Adrenal gland (tissue), 12 donors: ENCODE results near the gene TPRG1L. TPM values are rescaled to one million over a fixed set of nuclear protein-coding genes. Genes with fewer than 3 reads are reported as not detected.

Experiments
- DNase-seq, 7 donors: peaks; one replicate each; pipeline ENCODE4 v3.0.0-alpha.2; 2019 to 2020
- H3K27ac ChIP-seq, 5 donors: fragments of 200-600 bp; sonication (generic) in 4 of 5; 1 replicate in 3 of 5; 2 replicates in 2 of 5; pipeline versions ENCODE4 v1.5.1 to v1.8.0; 2016 to 2020; ENCODE audit warnings: mild to moderate bottlenecking in 1 of 5
- H3K27me3 ChIP-seq: fragments of 200-600 bp; 2 replicates; pipeline ENCODE4 v1.8.0; 2021
- H3K36me3 ChIP-seq, 2 donors: fragments of 200-600 bp; replicated peaks in 1 of 2; 1 replicate in 1 of 2; 2 replicates in 1 of 2; pipeline versions ENCODE4 v1.5.1 to v1.8.0; 2018 to 2022
- H3K4me1 ChIP-seq, 2 donors: fragments of 200-600 bp; replicated peaks in 1 of 2; 1 replicate in 1 of 2; 2 replicates in 1 of 2; pipeline versions ENCODE4 v1.5.1 to v1.8.0; 2018 to 2021
- H3K4me3 ChIP-seq, 4 donors: fragments of 200-600 bp; sonication (generic) in 3 of 4; one replicate each; pipeline ENCODE4 v1.5.1; 2016 to 2018
- H3K9me3 ChIP-seq, 3 donors: fragments of 200-600 bp; sonication (generic) in 1 of 3; replicated peaks in 1 of 3; 1 replicate in 2 of 3; 2 replicates in 1 of 3; pipeline versions ENCODE4 v1.5.1 to v1.8.0; 2016 to 2021
- POLR2A ChIP-seq, 2 donors: fragments of 450-650 bp; IDR thresholded peaks; one replicate each; pipeline ENCODE4 v1.6.1; 2017; ENCODE audit warnings: antibody characterized with exemption in 2 of 2, mild to moderate bottlenecking in 2 of 2, moderate library complexity in 1 of 2
- WGBS, 4 donors: extraction: QIAGEN DNeasy Blood & Tissue Kit in 2 of 4; methylation state at CpG; one replicate each; pipeline versions ENCODE4 v1.1.5 to v1.1.7; 2013 to 2017; 5-methylcytosine and 5-hydroxymethylcytosine counted together
- intact Hi-C, 2 donors: fragments of 100-400 bp; cut with DNase I; formaldehyde crosslinking; loops; one replicate each; pipeline versions ENCODE4 v1.14.1 to v1.15.0; 2022 to 2023
- polyA plus RNA-seq, 3 donors: library from polyadenylated mRNA; stranded (reverse); fragments of 200-250 nt in 2 of 3; fragments of 350-450 nt in 1 of 3; fragmentation: Illumina TruSeq in 1 of 3; extraction: RNeasy Lipid Tissue Mini Kit (QIAGEN cat#74804) in 1 of 3; gene quantifications; one replicate each; pipeline ENCODE4 v1.2.3, GENCODE V29; 2013 to 2014
- total RNA-seq, 9 donors: library from RNA; depleted of rRNA in 4 of 9; stranded (reverse); fragments of >200 nt in 4 of 9; fragments of 120-200 nt in 1 of 9; fragmentation: NEBNext Ultra II Directional in 1 of 9; extraction: Animal tissue kit (Norgen Biotek cat#: 25700) in 1 of 9; gene quantifications; one replicate each; pipeline versions ENCODE4 v1.1.0 to v1.2.4, GENCODE V29; 2013 to 2023
- TF ChIP-seq, protein P1 (sequence below), 6 experiments: fragments of 450-650 bp in 4 of 6; fragments of 200-600 bp in 2 of 6; sonication (generic) in 1 of 6; IDR thresholded peaks; 1 replicate in 5 of 6; 2 replicates in 1 of 6; pipeline versions ENCODE4 v1.5.1 to v1.8.0; 2016 to 2021; ENCODE audit warnings: antibody characterized with exemption in 6 of 6, mild to moderate bottlenecking in 2 of 6, moderate library complexity in 1 of 6
- donor health status: healthy with polysubstance abuse.
- donor health status: Bipolar disorder and iron deficiency.
- donor health status: DM: yes; HTN: yes; CAD: no.
- donor health status: DM: no; HTN: no; CAD: no.
- donor health status: DM: no; HTN: no; CAD: no.
- donor health status: DM: yes; HTN: yes; CAD: no.

TPRG1L gene
- total and polyA plus RNA-seq, 12 donors, result 15.8 to 52.1 (median 41.4) TPM

DNA sequence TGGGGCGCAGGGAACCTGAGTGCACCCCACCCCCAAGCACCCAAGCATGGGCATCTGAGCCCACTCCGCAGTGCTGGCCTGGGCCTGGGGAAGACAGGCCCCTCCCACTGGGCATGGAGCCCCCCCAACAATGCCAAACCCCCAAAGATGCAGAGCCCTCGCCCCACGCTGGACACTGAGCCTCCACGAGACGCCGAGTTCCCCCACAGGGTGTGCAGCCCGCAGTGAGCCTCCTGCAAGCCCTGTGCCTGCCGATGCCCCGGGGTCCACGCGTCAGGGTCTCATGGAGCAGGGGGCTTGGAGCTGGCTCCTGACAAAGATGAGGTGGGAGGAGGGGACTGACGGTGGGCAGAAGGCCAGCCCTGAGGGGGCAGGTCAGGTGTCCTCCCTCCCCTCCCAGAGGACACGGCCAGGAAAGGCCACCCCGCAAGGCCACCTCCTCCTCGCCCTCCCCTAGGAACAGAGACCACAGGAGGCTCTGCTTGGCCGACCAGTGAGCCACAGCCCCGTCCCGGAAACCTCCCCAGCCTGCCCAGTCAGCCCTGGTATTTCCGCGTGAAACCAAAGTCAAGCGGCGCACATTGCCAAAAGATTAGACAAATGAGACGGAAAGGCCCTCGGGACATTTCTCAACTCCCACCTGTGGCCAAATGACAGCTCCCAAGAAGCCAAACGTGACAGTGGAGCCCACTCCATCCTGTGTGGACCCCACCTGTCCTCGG, 46.9 kb upstream of the TPRG1L start:
- H3K9me3 ChIP-seq, result no peaks in the 10 kb centered on the region
- H3K4me3 ChIP-seq, result no peak overlapping the region
- TF ChIP-seq, protein P1, sequence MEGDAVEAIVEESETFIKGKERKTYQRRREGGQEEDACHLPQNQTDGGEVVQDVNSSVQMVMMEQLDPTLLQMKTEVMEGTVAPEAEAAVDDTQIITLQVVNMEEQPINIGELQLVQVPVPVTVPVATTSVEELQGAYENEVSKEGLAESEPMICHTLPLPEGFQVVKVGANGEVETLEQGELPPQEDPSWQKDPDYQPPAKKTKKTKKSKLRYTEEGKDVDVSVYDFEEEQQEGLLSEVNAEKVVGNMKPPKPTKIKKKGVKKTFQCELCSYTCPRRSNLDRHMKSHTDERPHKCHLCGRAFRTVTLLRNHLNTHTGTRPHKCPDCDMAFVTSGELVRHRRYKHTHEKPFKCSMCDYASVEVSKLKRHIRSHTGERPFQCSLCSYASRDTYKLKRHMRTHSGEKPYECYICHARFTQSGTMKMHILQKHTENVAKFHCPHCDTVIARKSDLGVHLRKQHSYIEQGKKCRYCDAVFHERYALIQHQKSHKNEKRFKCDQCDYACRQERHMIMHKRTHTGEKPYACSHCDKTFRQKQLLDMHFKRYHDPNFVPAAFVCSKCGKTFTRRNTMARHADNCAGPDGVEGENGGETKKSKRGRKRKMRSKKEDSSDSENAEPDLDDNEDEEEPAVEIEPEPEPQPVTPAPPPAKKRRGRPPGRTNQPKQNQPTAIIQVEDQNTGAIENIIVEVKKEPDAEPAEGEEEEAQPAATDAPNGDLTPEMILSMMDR (IDR thresholded peaks at IDR 0.05), result no peak
- TF ChIP-seq POLR2A (IDR thresholded peaks at IDR 0.05), result no peak
- no peaks in the 10 kb centered on the region for H3K36me3 ChIP-seq
- intact Hi-C loops, result no loop called here
- no peaks in the 10 kb centered on the region for H3K4me1 ChIP-seq
- WGBS, 4 donors, result 62 to 87% (median 75%) methylated on average over 9 to 27 of the region's 27 CpGs
- H3K27ac ChIP-seq, result no peak overlapping the region
- no peaks in the 10 kb centered on the region for H3K27me3 ChIP-seq
- no peak for DNase-seq

DNA sequence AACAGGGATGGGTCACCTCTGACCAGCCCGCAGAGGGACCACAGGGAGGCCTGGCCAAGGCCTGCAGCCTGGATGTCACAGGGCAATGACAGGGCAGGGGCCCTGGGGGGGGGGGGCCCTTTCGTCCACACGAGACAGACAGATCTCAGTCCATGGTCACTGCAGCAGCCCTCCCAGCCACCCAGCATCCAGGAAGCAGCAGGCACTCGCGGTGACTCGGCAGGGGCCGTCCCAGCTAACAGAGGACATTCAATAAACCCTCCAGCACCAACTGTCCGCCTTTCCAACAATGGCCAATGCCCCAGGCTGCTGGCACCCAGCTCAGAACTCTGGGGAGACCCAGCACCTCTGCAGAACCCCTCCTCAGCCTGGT, 46.4 kb upstream of the TPRG1L start:
- H3K9me3 ChIP-seq, result no peaks in the 10 kb centered on the region
- no peaks in the 10 kb centered on the region for H3K36me3 ChIP-seq
- intact Hi-C loops, result no loop called here
- no peak overlapping the region for H3K27ac ChIP-seq
- 63 to 80% (median 77%) methylated on average over 3 to 8 of the region's 8 CpGs for WGBS, 4 donors
- H3K4me3 ChIP-seq, result no peak overlapping the region
- no peaks in the 10 kb centered on the region for H3K4me1 ChIP-seq
- H3K27me3 ChIP-seq, result no peaks in the 10 kb centered on the region
- TF ChIP-seq, protein P1 (IDR thresholded peaks at IDR 0.05), result no peak
- TF ChIP-seq POLR2A (IDR thresholded peaks at IDR 0.05), result no peak
- no peak for DNase-seq

DNA sequence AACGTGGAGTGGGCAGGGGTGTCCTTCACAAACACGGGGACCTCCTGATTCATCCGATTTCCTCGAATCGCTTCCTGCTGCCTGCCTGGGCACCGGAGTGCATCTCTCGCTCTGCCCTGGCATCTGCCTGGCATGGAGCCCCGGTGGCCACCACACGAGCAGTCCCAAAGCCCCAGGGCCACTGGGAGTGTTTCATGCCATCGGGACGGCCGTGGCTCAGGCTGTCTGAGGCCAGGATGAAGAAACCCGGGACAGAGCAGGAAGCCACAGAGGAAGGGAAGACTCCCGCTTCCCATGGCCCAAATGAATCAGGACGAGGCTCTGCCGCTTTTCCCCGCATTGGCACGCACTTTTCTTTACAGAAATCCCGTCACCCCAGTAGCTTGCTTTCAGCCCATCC, 45.9 kb upstream of the TPRG1L start:
- H3K36me3 ChIP-seq, result no peaks in the 10 kb centered on the region
- no peak overlapping the region for H3K27ac ChIP-seq
- 71 to 82% (median 78%) methylated on average over 14 to 19 of the region's 19 CpGs for WGBS, 4 donors
- no peaks in the 10 kb centered on the region for H3K9me3 ChIP-seq
- H3K27me3 ChIP-seq, result no peaks in the 10 kb centered on the region
- TF ChIP-seq, protein P1 (IDR thresholded peaks at IDR 0.05), result no peak
- no peak for TF ChIP-seq POLR2A (IDR thresholded peaks at IDR 0.05)
- H3K4me3 ChIP-seq, result no peak overlapping the region
- no peaks in the 10 kb centered on the region for H3K4me1 ChIP-seq
- DNase-seq, result no peak
- intact Hi-C loops, result no loop called here

DNA sequence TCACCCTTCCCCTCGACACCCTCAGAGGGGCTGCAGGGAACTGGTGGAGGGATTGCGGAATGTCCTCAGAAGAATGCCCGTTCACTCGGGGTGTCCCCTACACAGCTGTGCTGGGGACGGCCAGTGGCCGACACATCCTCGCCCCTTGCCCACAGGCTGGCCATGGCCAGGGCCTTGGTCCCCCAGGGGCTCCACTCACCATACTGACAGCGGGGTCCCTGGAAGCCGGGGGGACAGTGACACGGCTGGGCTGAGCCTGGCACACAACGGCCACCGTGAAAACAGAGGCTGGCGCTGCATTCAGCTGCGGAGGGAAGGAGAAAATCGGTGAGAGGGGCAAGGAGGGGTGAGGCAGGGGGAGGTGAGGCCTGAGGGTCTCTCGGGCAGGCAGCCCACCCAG, 45.2 kb upstream of the TPRG1L start:
- no peak for DNase-seq
- intact Hi-C loops, result no loop called here
- Histone ChIP-seq H3K27ac (no peak overlapping the region), H3K27me3 (no peaks in the 10 kb centered on the region), H3K4me3 (no peak overlapping the region), H3K9me3 (no peaks in the 10 kb centered on the region), H3K36me3 (no peaks in the 10 kb centered on the region), H3K4me1 (no peaks in the 10 kb centered on the region)
- TF ChIP-seq POLR2A (IDR thresholded peaks at IDR 0.05), result no peak
- TF ChIP-seq, protein P1 (IDR thresholded peaks at IDR 0.05), result no peak
- 79 to 86% (median 79%) methylated on average over 9 to 16 of the region's 16 CpGs for WGBS, 4 donors
